Measurements from ENCODE around the gene DMRTA2. TPM values are rescaled to one million over a fixed set of nuclear protein-coding genes. Genes with fewer than 3 reads are reported as not detected.

DMRTA2 gene
- total RNA-seq, 2 experiments from 2014 or later = not detected

DNA sequence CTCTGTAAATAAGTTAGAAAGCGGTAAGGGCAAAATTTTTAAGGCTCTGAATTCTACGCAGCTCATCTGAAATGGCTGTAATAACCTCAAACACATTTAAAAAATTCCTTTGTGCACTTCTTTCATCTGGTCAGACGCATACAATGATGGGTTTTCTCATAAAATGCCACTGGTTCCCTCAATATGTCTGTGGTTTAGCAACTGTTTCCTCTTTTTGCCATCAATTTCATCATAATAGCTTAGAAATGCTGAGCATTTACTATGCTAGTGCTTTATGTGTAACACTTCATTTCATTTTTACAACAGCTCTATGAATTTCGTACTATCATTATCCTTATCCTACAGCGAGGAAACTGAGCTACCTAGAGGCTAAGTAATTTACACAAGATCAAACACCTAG, 35.3 kb upstream of the DMRTA2 start:
- no peak for DNase-seq (ENCODE audit: low spot score)
- H3K79me2 ChIP-seq (ENCODE audit: insufficient read depth, low read depth, low read length) = no peaks in the 10 kb centered on the region
- no peak overlapping the region for H3K4me3 ChIP-seq (ENCODE audit: low read depth, low read length, poor library complexity, severe bottlenecking)
- POLR2A ChIA-PET = interaction anchor here (0.6 to 1.1 kb wide), 4 partner anchors 18 to 457 kb away, joined by 3 to 5 read pairs (median 4); no protein-coding TSS in a partner anchor
- no peaks in the 10 kb centered on the region for H4K20me1 ChIP-seq (ENCODE audit: insufficient read depth, low read length)
- H3K9me2 ChIP-seq (ENCODE audit: insufficient read depth, low read length) = no peaks in the 10 kb centered on the region
- no peaks in the 10 kb centered on the region for H3K9me3 ChIP-seq (ENCODE audit: low read length)
- peaks cover 11% of the 10 kb centered on the region; the same call in 1 of the 2 replicates for H3K36me3 ChIP-seq (ENCODE audit: insufficient read depth, low read length)
- no TSS peak for BruUV-seq (replicated peaks)
- H3K27ac ChIP-seq (ENCODE audit: low read depth, low read length, poor library complexity, severe bottlenecking) = no peak overlapping the region
- no peak for TF ChIP-seq EZH2phosphoT487 (IDR thresholded peaks at IDR 0.05; ENCODE audit: borderline replicate concordance, low read depth, low read length)
- TF ChIP-seq, protein P1, sequence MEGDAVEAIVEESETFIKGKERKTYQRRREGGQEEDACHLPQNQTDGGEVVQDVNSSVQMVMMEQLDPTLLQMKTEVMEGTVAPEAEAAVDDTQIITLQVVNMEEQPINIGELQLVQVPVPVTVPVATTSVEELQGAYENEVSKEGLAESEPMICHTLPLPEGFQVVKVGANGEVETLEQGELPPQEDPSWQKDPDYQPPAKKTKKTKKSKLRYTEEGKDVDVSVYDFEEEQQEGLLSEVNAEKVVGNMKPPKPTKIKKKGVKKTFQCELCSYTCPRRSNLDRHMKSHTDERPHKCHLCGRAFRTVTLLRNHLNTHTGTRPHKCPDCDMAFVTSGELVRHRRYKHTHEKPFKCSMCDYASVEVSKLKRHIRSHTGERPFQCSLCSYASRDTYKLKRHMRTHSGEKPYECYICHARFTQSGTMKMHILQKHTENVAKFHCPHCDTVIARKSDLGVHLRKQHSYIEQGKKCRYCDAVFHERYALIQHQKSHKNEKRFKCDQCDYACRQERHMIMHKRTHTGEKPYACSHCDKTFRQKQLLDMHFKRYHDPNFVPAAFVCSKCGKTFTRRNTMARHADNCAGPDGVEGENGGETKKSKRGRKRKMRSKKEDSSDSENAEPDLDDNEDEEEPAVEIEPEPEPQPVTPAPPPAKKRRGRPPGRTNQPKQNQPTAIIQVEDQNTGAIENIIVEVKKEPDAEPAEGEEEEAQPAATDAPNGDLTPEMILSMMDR (conservative IDR thresholded peaks at IDR 0.05; ENCODE audit: low read length) = no peak
- CTCF ChIA-PET (ENCODE audit: unreplicated experiment) = no interaction called here
- no peaks in the 10 kb centered on the region for H3K4me1 ChIP-seq (ENCODE audit: insufficient read depth, low read length, poor library complexity, severe bottlenecking)
- no peak overlapping the region for H2AFZ ChIP-seq (ENCODE audit: low read length)
- intact Hi-C loops (cut with micrococcal nuclease; ENCODE audit: unreplicated experiment) = no loop called here
- H3K4me2 ChIP-seq (ENCODE audit: low read length) = no peak overlapping the region

DNA sequence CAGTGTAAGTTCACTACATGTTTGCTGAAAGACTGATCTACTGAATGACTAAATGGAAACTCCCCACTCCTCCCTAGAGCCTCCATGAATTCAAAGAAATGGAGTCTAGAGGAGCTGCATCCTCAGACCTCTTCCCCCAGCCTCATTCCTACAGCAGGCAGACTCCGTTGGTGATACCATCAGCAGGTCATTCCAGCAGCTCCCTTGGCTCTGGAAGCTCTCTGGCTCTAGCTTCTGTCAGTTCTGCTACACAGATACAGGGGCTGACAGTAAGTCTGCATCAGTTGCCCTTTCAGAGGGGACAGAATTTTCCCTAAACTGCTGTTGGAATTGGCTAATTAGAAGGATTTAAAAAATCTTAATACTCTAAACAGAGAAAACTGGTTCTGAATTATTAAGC, 31.7 kb upstream of the DMRTA2 start:
- H3K9me2 ChIP-seq (ENCODE audit: insufficient read depth, low read length) = no peaks in the 10 kb centered on the region
- H3K4me3 ChIP-seq (ENCODE audit: low read depth, low read length, poor library complexity, severe bottlenecking) = no peak overlapping the region
- H3K27ac ChIP-seq (ENCODE audit: low read depth, low read length, poor library complexity, severe bottlenecking) = no peak overlapping the region
- no peak overlapping the region for H2AFZ ChIP-seq (ENCODE audit: low read length)
- TF ChIP-seq, protein P1 (conservative IDR thresholded peaks at IDR 0.05; ENCODE audit: low read length) = no peak
- no peak for TF ChIP-seq EZH2phosphoT487 (IDR thresholded peaks at IDR 0.05; ENCODE audit: borderline replicate concordance, low read depth, low read length)
- no peaks in the 10 kb centered on the region for H3K9me3 ChIP-seq (ENCODE audit: low read length)
- ChIA-PET POLR2A (interaction anchor here (0.6 to 0.8 kb wide), 3 partner anchors 10 to 688 kb away, joined by 3 read pairs; no protein-coding TSS in a partner anchor), CTCF (ENCODE audit: unreplicated experiment) (no interaction called here)
- H3K79me2 ChIP-seq (ENCODE audit: insufficient read depth, low read depth, low read length) = no peaks in the 10 kb centered on the region
- intact Hi-C loops (cut with micrococcal nuclease; ENCODE audit: unreplicated experiment) = no loop called here
- no peaks in the 10 kb centered on the region for H4K20me1 ChIP-seq (ENCODE audit: insufficient read depth, low read length)
- H3K4me2 ChIP-seq (ENCODE audit: low read length) = no peak overlapping the region
- BruUV-seq (replicated peaks) = no TSS peak
- DNase-seq (ENCODE audit: low spot score) = no peak
- H3K36me3 ChIP-seq (ENCODE audit: insufficient read depth, low read length) = peaks cover 6% of the 10 kb centered on the region; the same call in 1 of the 2 replicates
- H3K4me1 ChIP-seq (ENCODE audit: insufficient read depth, low read length, poor library complexity, severe bottlenecking) = no peaks in the 10 kb centered on the region

DNA sequence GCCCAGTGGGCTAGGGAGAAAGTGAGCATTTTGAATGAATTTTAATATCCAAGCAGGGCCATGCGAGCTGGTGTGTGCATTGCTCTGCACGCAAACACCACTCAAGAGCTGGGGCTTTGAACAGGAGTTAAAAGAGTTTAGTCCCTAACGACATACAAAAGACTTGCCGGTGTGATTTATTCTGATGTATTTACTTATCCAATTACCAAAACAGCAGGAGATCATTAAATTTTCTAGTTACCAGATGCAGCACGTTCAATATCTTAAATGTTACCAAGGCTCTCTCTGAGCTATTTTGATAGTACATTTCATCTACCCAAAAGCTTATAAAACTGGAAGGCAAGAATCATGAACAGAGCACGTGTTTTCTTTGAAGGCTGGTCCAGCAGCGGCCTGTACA, 30.0 kb upstream of the DMRTA2 start:
- intact Hi-C loops (cut with micrococcal nuclease; ENCODE audit: unreplicated experiment) = no loop called here
- no peak for TF ChIP-seq EZH2phosphoT487 (IDR thresholded peaks at IDR 0.05; ENCODE audit: borderline replicate concordance, low read depth, low read length)
- TF ChIP-seq, protein P1 (conservative IDR thresholded peaks at IDR 0.05; ENCODE audit: low read length) = no peak

More for the DNA sequence above, 30.0 kb upstream of the DMRTA2 start:
- Histone ChIP-seq H3K27ac (ENCODE audit: low read depth, low read length, poor library complexity, severe bottlenecking) (no peak overlapping the region), H4K20me1 (ENCODE audit: insufficient read depth, low read length) (no peaks in the 10 kb centered on the region), H3K4me1 (ENCODE audit: insufficient read depth, low read length, poor library complexity, severe bottlenecking) (no peaks in the 10 kb centered on the region), H3K36me3 (ENCODE audit: insufficient read depth, low read length) (peaks cover 6% of the 10 kb centered on the region; the same call in 1 of the 2 replicates), H2AFZ (ENCODE audit: low read length) (no peak overlapping the region), H3K9me3 (ENCODE audit: low read length) (no peaks in the 10 kb centered on the region), H3K79me2 (ENCODE audit: insufficient read depth, low read depth, low read length) (no peaks in the 10 kb centered on the region), H3K9me2 (ENCODE audit: insufficient read depth, low read length) (no peaks in the 10 kb centered on the region), H3K4me3 (ENCODE audit: low read depth, low read length, poor library complexity, severe bottlenecking) (no peak overlapping the region), H3K4me2 (ENCODE audit: low read length) (no peak overlapping the region)
- DNase-seq (ENCODE audit: low spot score) = no peak
- no TSS peak for BruUV-seq (replicated peaks)
- ChIA-PET POLR2A (interaction anchor here (0.5 kb wide), 1 partner anchor 106 kb away, joined by 3 read pairs; no protein-coding TSS in a partner anchor), CTCF (ENCODE audit: unreplicated experiment) (no interaction called here)

Data from OCI-LY7 (cell line).